Endothelial cell of umbilical vein (primary cell): ENCODE data around the gene SLFN13.

ENCODE experiments used
- CTCF ChIP-seq, 2 donors: IDR thresholded peaks; 1 replicate in 1 of 2; 2 replicates in 1 of 2; pipeline ENCODE4 v1.5.1; 2011; ENCODE audit warnings: low read length in 2 of 2, mild to moderate bottlenecking in 2 of 2, moderate library complexity in 2 of 2, control low read depth in 1 of 2, inconsistent platforms in 1 of 2, low read depth in 1 of 2; ENCODE audit not compliant: insufficient read depth in 1 of 2; ENCODE audit errors: extremely low read depth in 1 of 2
- EZH2 ChIP-seq: IDR thresholded peaks from 2 replicates; pipeline ENCODE4 v1.6.1; 2012; ENCODE audit warnings: borderline replicate concordance, low read depth, mild to moderate bottlenecking, moderate library complexity, low read length, inconsistent platforms; ENCODE audit not compliant: severe bottlenecking
- GATA2 ChIP-seq: IDR thresholded peaks from 2 replicates; pipeline ENCODE4 v1.7.0; 2011; ENCODE audit warnings: low read depth, mild to moderate bottlenecking, moderate library complexity, mixed read lengths, low read length; ENCODE audit not compliant: insufficient read length, insufficient read depth
- JUN ChIP-seq: IDR thresholded peaks from 2 replicates; pipeline ENCODE4 v1.6.1; 2011; ENCODE audit warnings: borderline replicate concordance, low read depth; ENCODE audit not compliant: insufficient read length, insufficient read depth
- MAX ChIP-seq: IDR thresholded peaks from 2 replicates; pipeline ENCODE4 v1.6.1; 2011; ENCODE audit not compliant: insufficient read depth, insufficient read length
- MYC ChIP-seq: IDR thresholded peaks from one replicate; pipeline ENCODE4 v1.6.1; 2011; ENCODE audit warnings: mild to moderate bottlenecking, low read depth, low read length
- POLR2A ChIP-seq: IDR thresholded peaks from 2 replicates; pipeline ENCODE4 v1.6.1; 2012; ENCODE audit warnings: low read depth, mild to moderate bottlenecking, control low read depth, low read length
- POLR2AphosphoS5 ChIP-seq: IDR thresholded peaks from 2 replicates; pipeline ENCODE4 v1.6.1; 2012; ENCODE audit warnings: low read depth, mild to moderate bottlenecking, control low read depth, low read length, moderate library complexity; ENCODE audit not compliant: insufficient read depth

- no peak for TF ChIP-seq CTCF (IDR thresholded peaks at IDR 0.05; ENCODE audit: extremely low read depth in 1 of 2, insufficient read depth in 1 of 2, low read depth in 1 of 2, low read length in 2 of 2)
- no peak for TF ChIP-seq MAX
- TF ChIP-seq MYC: no peak
- TF ChIP-seq POLR2A: no peak
- TF ChIP-seq POLR2AphosphoS5: no peak
- TF ChIP-seq EZH2: no peak
- TF ChIP-seq GATA2: no peak
- no peak for TF ChIP-seq JUN
Measured at GRCh38 chr17:35491417-35491816, 42.9 kb upstream of the SLFN13 start.
